Pancreas (tissue), 10 donors: ENCODE measurements around the gene ZW10. TPM values are rescaled to one million over a fixed set of nuclear protein-coding genes. Genes with fewer than 3 reads are reported as not detected.
"Not testable (repeated sequence)": the region's sequence is repeated elsewhere in the genome, so short reads cannot be mapped to it uniquely, and the experiment has no call there.

ENCODE experiments used
- ATAC-seq, 4 donors: fragments of 200-7000 bp; cut with Tn5 transposase; one replicate each; pipeline versions ENCODE4 v1.8.0 to v1.9.1; 2020; ENCODE audit warnings: mild to moderate bottlenecking in 4 of 4, moderate library complexity in 4 of 4
- DNase-seq, 6 donors: peaks; one replicate each; pipeline ENCODE4 v3.0.0-alpha.2; 2020
- FAIRE-seq: peaks from 2 replicates; lab custom pipeline; 2012; peaks lifted over from hg19 to GRCh38; lab: Jason Lieb, UNC
- H3K27ac ChIP-seq, 4 donors: fragments of 200-600 bp; sonication (generic); 1 replicate in 3 of 4; 2 replicates in 1 of 4; pipeline versions ENCODE4 v1.5.0 to v1.8.0; 2020
- H3K27me3 ChIP-seq, 4 donors: fragments of 200-600 bp; one replicate each; pipeline ENCODE4 v1.8.0; 2021
- H3K36me3 ChIP-seq, 3 donors: fragments of 200-600 bp; sonication (generic) in 1 of 3; one replicate each; pipeline versions ENCODE4 v1.5.0 to v1.8.0; 2020 to 2021
- H3K4me1 ChIP-seq, 3 donors: fragments of 200-600 bp; one replicate each; pipeline ENCODE4 v1.8.0; 2021
- H3K4me3 ChIP-seq, 4 donors: fragments of 200-600 bp; sonication (generic) in 2 of 4; one replicate each; pipeline versions ENCODE4 v1.5.0 to v1.8.0; 2020 to 2021
- H3K9me3 ChIP-seq, 4 donors: fragments of 200-600 bp; one replicate each; pipeline ENCODE4 v1.8.0; 2021
- WGBS, 2 donors: extraction: QIAGEN DNeasy Blood & Tissue Kit; methylation state at CpG; one replicate each; pipeline ENCODE4 v1.1.7; 2013; 5-methylcytosine and 5-hydroxymethylcytosine counted together
- intact Hi-C, 3 donors: fragments of 100-400 bp; cut with DNase I; formaldehyde crosslinking; loops; one replicate each; pipeline versions ENCODE4 v1.11.1 to v1.14.2; 2022
- polyA plus RNA-seq, 2 donors: library from polyadenylated mRNA; stranded (reverse); fragments of 200-250 nt; gene quantifications; one replicate each; pipeline ENCODE4 v1.2.3, GENCODE V29; 2013
- total RNA-seq, 6 donors: library from RNA; stranded (reverse); fragmentation: NEBNext Ultra II Directional in 4 of 6; extraction: Animal tissue kit (Norgen Biotek cat#: 25700) in 4 of 6; gene quantifications; one replicate each; pipeline versions ENCODE4 v1.2.1 to v1.2.4, GENCODE V29; 2021 to 2023
- TF ChIP-seq, protein P1 (sequence below), 4 donors: fragments of 200-600 bp; sonication (generic) in 3 of 4; IDR thresholded peaks; one replicate each; pipeline versions ENCODE4 v1.5.0 to v1.8.0; 2021; ENCODE audit warnings: antibody characterized with exemption in 4 of 4
- donor health status: healthy with polysubstance abuse.
- donor health status: DM: no; HTN: no; CAD: no; lungs with moderate emphysema.
- donor health status: DM: no; HTN: no; CAD: no.
- donor health status: control.
- donor health status: control.
- donor health status: Bipolar disorder and iron deficiency.
- donor health status: DM: yes; HTN: yes; CAD: no.
- donor health status: DM: no; HTN: no; CAD: no.
- donor health status: DM: no; HTN: no; CAD: no.
- donor health status: DM: yes; HTN: yes; CAD: no.

Gene ZW10
- total and polyA plus RNA-seq, 8 donors: 2.8 to 8.2 (median 6.7) TPM

DNA sequence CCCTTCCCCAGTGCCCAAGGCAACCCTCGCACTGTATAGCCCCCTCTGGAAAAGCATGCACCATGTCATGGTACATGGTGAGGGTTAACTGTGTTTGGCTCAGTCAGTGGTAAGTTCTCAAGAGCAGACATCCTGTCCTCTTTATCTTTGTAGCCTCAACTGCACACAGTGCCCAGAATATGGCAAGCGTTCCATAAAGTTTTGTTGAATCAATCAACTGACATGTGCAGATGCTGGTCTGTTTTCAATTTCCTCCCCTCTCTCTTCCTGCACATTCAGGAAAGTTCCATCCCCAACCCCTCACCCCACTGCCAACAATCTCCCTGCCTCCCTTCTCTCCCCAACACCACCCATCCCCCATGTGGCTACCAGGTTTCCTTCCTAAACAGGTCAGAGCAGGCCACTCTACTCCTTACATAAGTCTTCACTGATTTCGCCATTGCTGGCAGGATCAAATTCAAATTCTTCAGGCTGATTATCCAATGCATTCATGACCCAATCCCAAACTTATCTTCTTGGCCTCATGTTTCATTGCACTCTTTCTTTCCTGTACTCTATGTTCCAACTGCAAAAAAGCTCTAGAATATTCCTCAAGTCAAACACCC is 51.9 kb downstream of the ZW10 start:
- no peak for FAIRE-seq
- no peaks in the 10 kb centered on the region for H3K27me3 ChIP-seq
- WGBS, 2 donors: 90 to 94% methylated on average over 3 of the region's 3 CpGs

DNA sequence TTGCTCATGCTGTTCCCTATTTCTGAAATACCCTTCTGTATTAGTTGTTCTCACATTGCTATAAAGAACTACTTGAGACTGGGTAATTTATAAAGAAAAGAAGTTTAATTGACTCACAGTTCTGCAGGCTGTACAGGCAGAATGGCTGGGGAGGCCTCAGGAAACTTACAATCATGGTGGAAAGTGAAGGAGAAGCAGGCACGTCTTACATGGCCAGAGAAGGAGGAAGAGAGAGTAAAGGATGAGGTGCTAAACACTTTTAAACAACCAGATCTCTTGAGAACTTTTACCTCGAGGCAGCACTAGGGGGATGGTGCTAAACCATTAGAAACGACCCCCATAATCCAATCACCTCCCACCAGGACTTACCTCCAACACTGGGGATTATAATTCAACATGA is 53.0 kb downstream of the ZW10 start:
- FAIRE-seq, H3K9me3 ChIP-seq, H3K4me3 ChIP-seq, H3K27ac ChIP-seq, H3K27me3 ChIP-seq, intact Hi-C loops, H3K4me1 ChIP-seq, DNase-seq, H3K36me3 ChIP-seq, ATAC-seq: not testable (repeated sequence)
- 49 to 53% methylated on average over 3 of the region's 3 CpGs for WGBS, 2 donors

More for the DNA sequence above, 51.9 kb downstream of the ZW10 start:
- no peaks in the 10 kb centered on the region for H3K36me3 ChIP-seq
- no peak overlapping the region for H3K27ac ChIP-seq
- intact Hi-C loops: no loop called here
- H3K4me1 ChIP-seq: no peaks in the 10 kb centered on the region
- DNase-seq (no peak), ATAC-seq (no peak)
- TF ChIP-seq, protein P1, sequence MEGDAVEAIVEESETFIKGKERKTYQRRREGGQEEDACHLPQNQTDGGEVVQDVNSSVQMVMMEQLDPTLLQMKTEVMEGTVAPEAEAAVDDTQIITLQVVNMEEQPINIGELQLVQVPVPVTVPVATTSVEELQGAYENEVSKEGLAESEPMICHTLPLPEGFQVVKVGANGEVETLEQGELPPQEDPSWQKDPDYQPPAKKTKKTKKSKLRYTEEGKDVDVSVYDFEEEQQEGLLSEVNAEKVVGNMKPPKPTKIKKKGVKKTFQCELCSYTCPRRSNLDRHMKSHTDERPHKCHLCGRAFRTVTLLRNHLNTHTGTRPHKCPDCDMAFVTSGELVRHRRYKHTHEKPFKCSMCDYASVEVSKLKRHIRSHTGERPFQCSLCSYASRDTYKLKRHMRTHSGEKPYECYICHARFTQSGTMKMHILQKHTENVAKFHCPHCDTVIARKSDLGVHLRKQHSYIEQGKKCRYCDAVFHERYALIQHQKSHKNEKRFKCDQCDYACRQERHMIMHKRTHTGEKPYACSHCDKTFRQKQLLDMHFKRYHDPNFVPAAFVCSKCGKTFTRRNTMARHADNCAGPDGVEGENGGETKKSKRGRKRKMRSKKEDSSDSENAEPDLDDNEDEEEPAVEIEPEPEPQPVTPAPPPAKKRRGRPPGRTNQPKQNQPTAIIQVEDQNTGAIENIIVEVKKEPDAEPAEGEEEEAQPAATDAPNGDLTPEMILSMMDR (IDR thresholded peaks at IDR 0.05): no peak
- H3K4me3 ChIP-seq: no peak overlapping the region
- H3K9me3 ChIP-seq: no peaks in the 10 kb centered on the region

DNA sequence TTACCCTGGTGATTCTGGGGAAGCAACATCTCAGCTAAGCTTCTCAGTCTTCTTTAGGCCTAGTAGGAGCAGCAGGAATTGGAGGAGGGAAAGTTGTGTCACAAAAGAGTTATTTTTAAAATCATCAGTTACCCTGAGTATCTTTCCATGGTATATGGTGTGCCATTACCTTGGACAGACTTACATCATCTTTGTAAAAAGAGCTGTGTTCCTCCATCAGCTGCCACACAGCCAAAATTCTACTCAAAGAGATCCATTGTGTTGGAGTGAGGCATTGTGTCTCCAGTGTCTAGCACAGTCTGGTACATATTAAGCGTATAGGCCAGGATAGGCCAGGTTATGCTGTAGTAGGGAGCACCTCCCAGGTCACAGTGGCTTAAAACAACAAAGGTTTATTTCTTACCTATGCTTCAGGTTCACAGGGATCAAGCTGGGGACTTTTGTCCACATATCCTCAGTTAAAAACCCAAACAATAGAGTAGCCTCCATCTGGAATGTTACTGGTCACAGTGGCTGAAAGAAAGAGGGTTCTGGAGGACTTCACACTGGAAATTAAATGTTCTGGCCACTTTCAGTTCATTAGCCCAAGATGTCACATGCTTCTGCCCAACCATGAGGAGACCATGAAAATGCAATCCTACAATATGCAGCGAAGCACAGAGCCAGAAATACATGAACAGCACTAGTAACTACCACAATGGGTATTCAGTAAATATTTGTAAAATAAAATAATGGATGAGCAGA is 57.4 kb downstream of the ZW10 start:
- 95 to 96% methylated on average over 2 of the region's 2 CpGs for WGBS, 2 donors
- Histone ChIP-seq H3K27ac (no peak overlapping the region), H3K36me3 (no peaks in the 10 kb centered on the region), H3K4me3 (no peak overlapping the region), H3K9me3 (no peaks in the 10 kb centered on the region), H3K27me3 (no peaks in the 10 kb centered on the region), H3K4me1 (no peaks in the 10 kb centered on the region)
- TF ChIP-seq, protein P1 (IDR thresholded peaks at IDR 0.05): no peak
- no peak for FAIRE-seq
- ATAC-seq: no peak
- no peak for DNase-seq
- intact Hi-C loops: no loop called here

DNA sequence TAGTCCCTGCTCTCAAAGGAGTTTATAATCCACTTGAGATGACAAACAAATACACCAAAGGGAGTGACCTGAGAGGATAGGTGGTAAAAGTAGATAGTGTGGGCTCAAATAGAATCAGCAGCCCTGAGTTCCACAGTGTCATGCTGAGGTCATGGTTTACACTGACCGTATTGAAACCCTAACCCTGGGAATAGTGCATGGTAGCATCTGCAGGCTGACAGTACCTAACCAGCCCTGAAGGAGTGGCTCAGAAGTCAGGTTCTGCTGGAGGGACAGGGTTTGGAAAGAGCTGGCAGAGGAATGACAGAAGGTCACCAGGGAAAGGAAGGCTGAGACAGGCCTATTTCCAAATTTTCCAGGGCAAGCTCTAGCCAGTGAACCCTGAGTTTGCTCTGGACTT is 58.2 kb downstream of the ZW10 start:
- no peaks in the 10 kb centered on the region for H3K36me3 ChIP-seq
- ATAC-seq (no peak), DNase-seq (no peak), FAIRE-seq (no peak)
- no peaks in the 10 kb centered on the region for H3K27me3 ChIP-seq
- H3K27ac ChIP-seq: no peak overlapping the region
- H3K4me3 ChIP-seq: no peak overlapping the region
- no peaks in the 10 kb centered on the region for H3K4me1 ChIP-seq
- intact Hi-C loops: no loop called here
- no peaks in the 10 kb centered on the region for H3K9me3 ChIP-seq
- WGBS, 2 donors: 94 to 95% methylated on average over 1 of the region's 1 CpG
- TF ChIP-seq, protein P1 (IDR thresholded peaks at IDR 0.05): no peak

DNA sequence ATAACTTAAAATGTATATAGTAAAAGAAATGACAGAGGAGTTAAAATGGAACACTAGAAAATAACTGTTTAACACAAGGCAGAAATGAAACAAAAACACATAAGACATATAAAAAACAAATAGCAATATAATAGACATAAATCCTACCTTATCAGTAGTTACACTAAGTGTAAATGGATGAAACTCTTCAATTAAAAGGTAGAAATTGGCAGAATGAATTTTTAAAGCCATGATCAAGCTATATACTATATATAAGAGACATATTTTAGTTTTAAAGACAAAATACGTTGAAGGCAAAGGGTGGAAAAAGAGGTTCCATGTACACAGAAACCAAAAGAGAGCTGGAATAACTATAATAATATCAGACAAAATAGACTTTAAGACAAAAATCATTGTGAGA is 62.5 kb downstream of the ZW10 start:
- Histone ChIP-seq H3K4me3 (no peak overlapping the region), H3K4me1 (no peaks in the 10 kb centered on the region), H3K9me3 (no peaks in the 10 kb centered on the region), H3K27me3 (no peaks in the 10 kb centered on the region), H3K27ac (no peak overlapping the region), H3K36me3 (no peaks in the 10 kb centered on the region)
- intact Hi-C loops: no loop called here
- ATAC-seq (no peak), DNase-seq (no peak), FAIRE-seq (no peak)
- TF ChIP-seq, protein P1 (IDR thresholded peaks at IDR 0.05): no peak
- 91 to 96% methylated on average over 1 of the region's 1 CpG for WGBS, 2 donors
